DND-41 (cell line): ENCODE data around the gene FAM193A.

Source experiments
- EZH2 ChIP-seq: IDR thresholded peaks from 3 replicates; pipeline ENCODE4 v1.6.1; 2012; ENCODE audit warnings: borderline replicate concordance, low read depth, mild to moderate bottlenecking, moderate library complexity, low read length, inconsistent platforms; ENCODE audit not compliant: severe bottlenecking
- TF ChIP-seq, protein P1 (sequence below): IDR thresholded peaks from 2 replicates; pipeline ENCODE4 v1.5.1; 2012; ENCODE audit warnings: borderline replicate concordance, low read length, moderate library complexity, mild to moderate bottlenecking; ENCODE audit not compliant: poor library complexity, severe bottlenecking; ENCODE audit errors: extremely low read depth

DNA sequence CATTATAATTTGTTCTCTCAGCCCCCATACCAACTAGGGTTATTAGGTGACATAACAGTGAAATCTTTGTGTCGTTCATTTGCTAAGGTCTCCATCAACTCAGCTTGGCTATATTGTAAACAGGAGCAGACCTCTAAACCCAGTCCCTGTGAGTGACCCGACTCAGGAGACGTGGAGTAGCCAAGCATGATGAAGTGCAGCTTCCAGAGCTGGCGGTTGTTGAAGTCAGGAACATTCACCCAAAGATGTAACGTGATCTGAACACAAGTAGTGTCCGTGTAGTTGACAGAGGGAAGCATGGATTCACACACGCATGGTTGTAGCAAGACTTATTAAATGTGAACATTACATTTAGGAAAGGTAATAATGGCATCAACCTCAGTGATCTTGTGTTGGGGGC, 102.3 kb downstream of the FAM193A start:
- TF ChIP-seq, protein P1, sequence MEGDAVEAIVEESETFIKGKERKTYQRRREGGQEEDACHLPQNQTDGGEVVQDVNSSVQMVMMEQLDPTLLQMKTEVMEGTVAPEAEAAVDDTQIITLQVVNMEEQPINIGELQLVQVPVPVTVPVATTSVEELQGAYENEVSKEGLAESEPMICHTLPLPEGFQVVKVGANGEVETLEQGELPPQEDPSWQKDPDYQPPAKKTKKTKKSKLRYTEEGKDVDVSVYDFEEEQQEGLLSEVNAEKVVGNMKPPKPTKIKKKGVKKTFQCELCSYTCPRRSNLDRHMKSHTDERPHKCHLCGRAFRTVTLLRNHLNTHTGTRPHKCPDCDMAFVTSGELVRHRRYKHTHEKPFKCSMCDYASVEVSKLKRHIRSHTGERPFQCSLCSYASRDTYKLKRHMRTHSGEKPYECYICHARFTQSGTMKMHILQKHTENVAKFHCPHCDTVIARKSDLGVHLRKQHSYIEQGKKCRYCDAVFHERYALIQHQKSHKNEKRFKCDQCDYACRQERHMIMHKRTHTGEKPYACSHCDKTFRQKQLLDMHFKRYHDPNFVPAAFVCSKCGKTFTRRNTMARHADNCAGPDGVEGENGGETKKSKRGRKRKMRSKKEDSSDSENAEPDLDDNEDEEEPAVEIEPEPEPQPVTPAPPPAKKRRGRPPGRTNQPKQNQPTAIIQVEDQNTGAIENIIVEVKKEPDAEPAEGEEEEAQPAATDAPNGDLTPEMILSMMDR, result no peak
- TF ChIP-seq EZH2, result no peak
